ENCODE measurements around the gene HES1. TPM values are rescaled to one million over a fixed set of nuclear protein-coding genes. Genes with fewer than 3 reads are reported as not detected.
"Not testable (repeated sequence)": the region's sequence is repeated elsewhere in the genome, so short reads cannot be mapped to it uniquely, and the experiment has no call there.

HES1 gene
- total and polyA plus RNA-seq, 5 experiments from 2014 or later, result not detected

GRCh38 chr3:194121891-194122631, 13.9 kb upstream of the HES1 start:
- Mint-ChIP-seq H3K27me3 (peaks cover 6 to 16% (median 12%) of the 10 kb centered on the region in 5 donors), H3K4me3 (no peak overlapping the region), H3K27ac (no peak overlapping the region), H3K36me3 (no peaks in the 10 kb centered on the region), H3K4me1 (peaks cover 0 to 18% (median 0%) of the 10 kb centered on the region in 4 donors), H3K9me3 (no peaks in the 10 kb centered on the region)
- DNase-seq, result no peak
- no peak for ATAC-seq
- POLR2A ChIA-PET, result no interaction called here

GRCh38 chr3:194123726-194124125, 12.2 kb upstream of the HES1 start:
- no peak for DNase-seq
- Mint-ChIP-seq H3K4me1 (peaks cover 0 to 18% (median 0%) of the 10 kb centered on the region in 4 donors), H3K4me3 (no peak overlapping the region), H3K27me3 (peaks cover 9 to 32% (median 23%) of the 10 kb centered on the region in 5 donors), H3K9me3 (no peaks in the 10 kb centered on the region), H3K27ac (no peak overlapping the region), H3K36me3 (no peaks in the 10 kb centered on the region)
- no peak for ATAC-seq
- POLR2A ChIA-PET, result interaction anchor here (0.6 kb wide), 1 partner anchor 22 kb away, joined by 3 read pairs; no protein-coding TSS in a partner anchor

- DNase-seq (no peak), ATAC-seq (no peak)
- no peak overlapping the region for H3K27ac Mint-ChIP-seq
- H3K9me3 Mint-ChIP-seq, result no peaks in the 10 kb centered on the region
- peaks cover 7 to 33% (median 23%) of the 10 kb centered on the region in 5 donors for H3K27me3 Mint-ChIP-seq
- POLR2A ChIA-PET, result no interaction called here
- peaks cover 0 to 18% (median 0%) of the 10 kb centered on the region in 4 donors for H3K4me1 Mint-ChIP-seq
- H3K36me3 Mint-ChIP-seq, result no peaks in the 10 kb centered on the region
- H3K4me3 Mint-ChIP-seq, result no peak overlapping the region
Observed at GRCh38 chr3:194124193-194124592, 11.8 kb upstream of the HES1 start.

- Mint-ChIP-seq H3K4me3 (no peak overlapping the region), H3K27me3 (peaks cover 7 to 42% (median 27%) of the 10 kb centered on the region in 5 donors), H3K9me3 (no peaks in the 10 kb centered on the region), H3K4me1 (peaks cover 0 to 15% (median 0%) of the 10 kb centered on the region in 4 donors), H3K36me3 (no peaks in the 10 kb centered on the region), H3K27ac (no peak overlapping the region)
- DNase-seq (no peak), ATAC-seq (no peak)
- POLR2A ChIA-PET, result no interaction called here
Observed at GRCh38 chr3:194125442-194125841, 10.5 kb upstream of the HES1 start.

GRCh38 chr3:194126790-194127189, 9.2 kb upstream of the HES1 start:
- no peaks in the 10 kb centered on the region for H3K36me3 Mint-ChIP-seq
- no peak overlapping the region for H3K4me3 Mint-ChIP-seq
- H3K27ac Mint-ChIP-seq, result no peak overlapping the region
- peaks cover 10 to 54% (median 33%) of the 10 kb centered on the region in 5 donors for H3K27me3 Mint-ChIP-seq
- ATAC-seq, result no peak
- peaks cover 6 to 17% (median 11%) of the 10 kb centered on the region in 4 donors for H3K4me1 Mint-ChIP-seq
- POLR2A ChIA-PET, result no interaction called here
- H3K9me3 Mint-ChIP-seq, result no peaks in the 10 kb centered on the region
- DNase-seq, result no peak

GRCh38 chr3:194128202-194128918, 7.6 kb upstream of the HES1 start:
- Mint-ChIP-seq H3K4me3 (no peak overlapping the region), H3K36me3 (no peaks in the 10 kb centered on the region), H3K27me3 (peaks cover 16 to 54% (median 39%) of the 10 kb centered on the region in 5 donors), H3K9me3 (no peaks in the 10 kb centered on the region), H3K4me1 (peaks cover 9 to 32% (median 20%) of the 10 kb centered on the region in 4 donors), H3K27ac (no peak overlapping the region)
- ATAC-seq (no peak), DNase-seq (no peak)
- POLR2A ChIA-PET, result no interaction called here

- POLR2A ChIA-PET, DNase-seq, ATAC-seq, H3K36me3 Mint-ChIP-seq, H3K4me3 Mint-ChIP-seq, H3K9me3 Mint-ChIP-seq, H3K27ac Mint-ChIP-seq: not testable (repeated sequence)
- Mint-ChIP-seq H3K27me3 (peaks cover 20 to 58% (median 43%) of the 10 kb centered on the region in 5 donors), H3K4me1 (peaks cover 13 to 36% (median 25%) of the 10 kb centered on the region in 4 donors)
Observed at GRCh38 chr3:194128919-194129295, 7.0 kb upstream of the HES1 start.

- POLR2A ChIA-PET, result no interaction called here
- Mint-ChIP-seq H3K9me3 (no peaks in the 10 kb centered on the region), H3K4me1 (peaks cover 13 to 36% (median 26%) of the 10 kb centered on the region in 4 donors), H3K4me3 (no peak overlapping the region), H3K36me3 (peaks cover 0 to 2% (median 0%) of the 10 kb centered on the region in 3 donors), H3K27ac (peak overlapping the region in 1 of 10 donors; percentile 12), H3K27me3 (peaks cover 20 to 59% (median 43%) of the 10 kb centered on the region in 5 donors)
- ATAC-seq (no peak), DNase-seq (no peak)
Observed at GRCh38 chr3:194129581-194130133, 6.3 kb upstream of the HES1 start.

GRCh38 chr3:194130188-194130587, 5.8 kb upstream of the HES1 start:
- no peak for DNase-seq
- H3K4me1 Mint-ChIP-seq, result peaks cover 15 to 40% (median 29%) of the 10 kb centered on the region in 4 donors
- ATAC-seq, result no peak
- peaks cover 0 to 2% (median 0%) of the 10 kb centered on the region in 3 donors for H3K36me3 Mint-ChIP-seq
- H3K27ac Mint-ChIP-seq, result no peak overlapping the region
- no peak overlapping the region for H3K4me3 Mint-ChIP-seq
- POLR2A ChIA-PET, result interaction anchor here (1.3 kb wide), 1 partner anchor 26 kb away, joined by 3 read pairs; no protein-coding TSS in a partner anchor
- H3K27me3 Mint-ChIP-seq, result peaks cover 21 to 59% (median 43%) of the 10 kb centered on the region in 5 donors
- no peaks in the 10 kb centered on the region for H3K9me3 Mint-ChIP-seq

GRCh38 chr3:194130807-194131589, 5.0 kb upstream of the HES1 start:
- POLR2A ChIA-PET, result interaction anchor here (0.5 to 1.3 kb wide), 2 partner anchors 26 to 330 kb away, joined by 3 read pairs; no protein-coding TSS in a partner anchor
- Mint-ChIP-seq H3K4me1 (peaks cover 17 to 47% (median 35%) of the 10 kb centered on the region in 4 donors), H3K9me3 (no peaks in the 10 kb centered on the region), H3K27me3 (peaks cover 23 to 64% (median 46%) of the 10 kb centered on the region in 5 donors), H3K27ac (peak overlapping the region in 3 of 10 donors; percentile 37 to 92 (median 80)), H3K36me3 (peaks cover 0 to 2% (median 0%) of the 10 kb centered on the region in 3 donors), H3K4me3 (peak overlapping the region in 9 of 10 donors; percentile 1 to 64 (median 46))
- DNase-seq (peak in 5 of 10 donors; percentile 14 to 46 (median 21)), ATAC-seq (peak; percentile 8 to 43)

GRCh38 chr3:194132465-194133286, 3.3 kb upstream of the HES1 start:
- ATAC-seq, result no peak
- POLR2A ChIA-PET, result interaction anchor here (0.9 kb wide), 1 partner anchor 25 kb away, joined by 4 read pairs; no protein-coding TSS in a partner anchor
- Mint-ChIP-seq H3K4me3 (peak overlapping the region in 5 of 10 donors; percentile 35 to 89 (median 80)), H3K9me3 (no peaks in the 10 kb centered on the region), H3K27ac (peak overlapping the region in 3 of 10 donors; percentile 7 to 96 (median 21)), H3K27me3 (peaks cover 19 to 76% (median 52%) of the 10 kb centered on the region in 5 donors), H3K4me1 (peaks cover 28 to 63% (median 49%) of the 10 kb centered on the region in 4 donors), H3K36me3 (peaks cover 0 to 2% (median 0%) of the 10 kb centered on the region in 3 donors)
- DNase-seq, result no peak

All from naive thymus-derived CD8-positive, alpha-beta T cell (primary cell).